Tibial nerve (tissue), 3 donors: ENCODE data around the gene CEP170B.

Experiments
- POLR2A ChIP-seq, 2 donors: fragments of 450-650 bp; IDR thresholded peaks; one replicate each; pipeline ENCODE4 v1.6.1; 2017; ENCODE audit warnings: antibody characterized with exemption in 2 of 2, mild to moderate bottlenecking in 2 of 2, moderate library complexity in 2 of 2
- TF ChIP-seq, protein P1 (sequence below), 5 experiments: fragments of 200-600 bp in 3 of 5; fragments of 450-650 bp in 2 of 5; sonication (generic) in 3 of 5; IDR thresholded peaks; one replicate each; pipeline ENCODE4 v1.5.1; 2016 to 2019; ENCODE audit warnings: antibody characterized with exemption in 5 of 5, mild to moderate bottlenecking in 3 of 5, moderate library complexity in 2 of 5

GRCh38 chr14:104886690-104887622 lies 21.9 kb downstream of the CEP170B start:
- TF ChIP-seq, protein P1, sequence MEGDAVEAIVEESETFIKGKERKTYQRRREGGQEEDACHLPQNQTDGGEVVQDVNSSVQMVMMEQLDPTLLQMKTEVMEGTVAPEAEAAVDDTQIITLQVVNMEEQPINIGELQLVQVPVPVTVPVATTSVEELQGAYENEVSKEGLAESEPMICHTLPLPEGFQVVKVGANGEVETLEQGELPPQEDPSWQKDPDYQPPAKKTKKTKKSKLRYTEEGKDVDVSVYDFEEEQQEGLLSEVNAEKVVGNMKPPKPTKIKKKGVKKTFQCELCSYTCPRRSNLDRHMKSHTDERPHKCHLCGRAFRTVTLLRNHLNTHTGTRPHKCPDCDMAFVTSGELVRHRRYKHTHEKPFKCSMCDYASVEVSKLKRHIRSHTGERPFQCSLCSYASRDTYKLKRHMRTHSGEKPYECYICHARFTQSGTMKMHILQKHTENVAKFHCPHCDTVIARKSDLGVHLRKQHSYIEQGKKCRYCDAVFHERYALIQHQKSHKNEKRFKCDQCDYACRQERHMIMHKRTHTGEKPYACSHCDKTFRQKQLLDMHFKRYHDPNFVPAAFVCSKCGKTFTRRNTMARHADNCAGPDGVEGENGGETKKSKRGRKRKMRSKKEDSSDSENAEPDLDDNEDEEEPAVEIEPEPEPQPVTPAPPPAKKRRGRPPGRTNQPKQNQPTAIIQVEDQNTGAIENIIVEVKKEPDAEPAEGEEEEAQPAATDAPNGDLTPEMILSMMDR (IDR thresholded peaks at IDR 0.05) = no peak
- no peak for TF ChIP-seq POLR2A (IDR thresholded peaks at IDR 0.05)
